Spleen (tissue), 11 donors: ENCODE measurements around the gene HNF1B. TPM values are rescaled to one million over a fixed set of nuclear protein-coding genes. Genes with fewer than 3 reads are reported as not detected.

Source experiments
- DNase-seq: peaks from one replicate; pipeline ENCODE4 v3.0.0-alpha.2; 2020
- H3K27ac ChIP-seq, 8 donors: fragments of 200-600 bp; sonication (generic) in 7 of 8; 1 replicate in 4 of 8; 2 replicates in 4 of 8; pipeline versions ENCODE4 v1.5.0 to v1.8.0; 2016 to 2021; ENCODE audit warnings: inconsistent platforms in 4 of 8, mild to moderate bottlenecking in 4 of 8, moderate library complexity in 1 of 8
- H3K27me3 ChIP-seq, 7 donors: fragments of 200-600 bp; sonication (generic) in 6 of 7; replicated peaks in 1 of 7; 1 replicate in 4 of 7; 2 replicates in 3 of 7; pipeline versions ENCODE4 v1.5.0 to v1.8.0; 2016 to 2021; ENCODE audit warnings: inconsistent platforms in 3 of 7, mild to moderate bottlenecking in 1 of 7
- H3K36me3 ChIP-seq, 6 donors: fragments of 200-600 bp; sonication (generic) in 5 of 6; 1 replicate in 4 of 6; 2 replicates in 2 of 6; pipeline versions ENCODE4 v1.5.0 to v1.8.0; 2016 to 2021; ENCODE audit warnings: inconsistent platforms in 2 of 6
- H3K4me1 ChIP-seq, 6 donors: fragments of 200-600 bp; sonication (generic) in 5 of 6; 1 replicate in 3 of 6; 2 replicates in 3 of 6; pipeline versions ENCODE4 v1.5.0 to v1.8.0; 2016 to 2021; ENCODE audit warnings: inconsistent platforms in 3 of 6
- H3K4me3 ChIP-seq, 8 donors: fragments of 200-600 bp; sonication (generic) in 7 of 8; 1 replicate in 4 of 8; 2 replicates in 4 of 8; pipeline versions ENCODE4 v1.5.0 to v1.8.0; 2016 to 2021; ENCODE audit warnings: inconsistent platforms in 4 of 8, mild to moderate bottlenecking in 4 of 8, moderate library complexity in 2 of 8
- H3K9me3 ChIP-seq, 8 donors: fragments of 200-600 bp; sonication (generic) in 7 of 8; 1 replicate in 4 of 8; 2 replicates in 4 of 8; pipeline versions ENCODE4 v1.5.0 to v1.8.0; 2016 to 2021; ENCODE audit warnings: inconsistent platforms in 4 of 8
- POLR2A ChIP-seq, 3 donors: fragments of 450-650 bp; IDR thresholded peaks; one replicate each; pipeline ENCODE4 v1.5.1; 2017; ENCODE audit warnings: antibody characterized with exemption in 3 of 3, mild to moderate bottlenecking in 1 of 3
- POLR2AphosphoS5 ChIP-seq, 3 donors: sonication (generic); formaldehyde crosslinking; IDR thresholded peaks; one replicate each; pipeline ENCODE4 v1.5.1; 2017; ENCODE audit warnings: antibody characterized with exemption in 3 of 3
- WGBS, 5 donors: extraction: QIAGEN DNeasy Blood & Tissue Kit in 3 of 5; methylation state at CpG; one replicate each; pipeline versions ENCODE4 v1.1.5 to v1.1.7; 2013 to 2018; 5-methylcytosine and 5-hydroxymethylcytosine counted together
- intact Hi-C: fragments of 100-400 bp; cut with DNase I; formaldehyde crosslinking; loops from one replicate; pipeline ENCODE4 v1.15.0; 2023; ENCODE audit warnings: low total_unique reads
- polyA plus RNA-seq, 3 donors: library from polyadenylated mRNA; stranded (reverse); fragments of 200-250 nt; gene quantifications; one replicate each; pipeline ENCODE4 v1.2.1, GENCODE V29; 2013
- total RNA-seq, 7 donors: library from RNA; depleted of rRNA in 3 of 7; stranded (reverse); fragments of >200 nt in 3 of 7; fragmentation: NEBNext Ultra II Directional in 4 of 7; extraction: Animal tissue kit (Norgen Biotek cat#: 25700) in 4 of 7; gene quantifications; one replicate each; pipeline versions ENCODE4 v1.1.0 to v1.2.1, GENCODE V29; 2016 to 2021
- TF ChIP-seq, protein P1 (sequence below), 11 experiments: fragments of 200-600 bp in 7 of 11; fragments of 450-650 bp in 4 of 11; sonication (generic) in 4 of 11; IDR thresholded peaks in 8 of 11; conservative IDR thresholded peaks in 3 of 11; 1 replicate in 7 of 11; 2 replicates in 4 of 11; pipeline versions ENCODE4 v1.4.0 to v1.8.0; 2016 to 2021; ENCODE audit warnings: antibody characterized with exemption in 11 of 11, inconsistent platforms in 4 of 11, mild to moderate bottlenecking in 1 of 11
- donor health status: healthy with polysubstance abuse.
- donor health status: DM: no; HTN: no; CAD: no; lungs with moderate emphysema.
- donor health status: DM: no; HTN: no; CAD: no.
- donor health status: Bipolar disorder and iron deficiency.
- donor health status: healthy.
- donor health status: DM: no; HTN: no; CAD: no.
- donor health status: DM: yes; HTN: yes; CAD: no.

HNF1B gene
- total and polyA plus RNA-seq, 10 donors, result 0.06 to 0.12 (median 0.07) TPM; not detected in 7

DNA sequence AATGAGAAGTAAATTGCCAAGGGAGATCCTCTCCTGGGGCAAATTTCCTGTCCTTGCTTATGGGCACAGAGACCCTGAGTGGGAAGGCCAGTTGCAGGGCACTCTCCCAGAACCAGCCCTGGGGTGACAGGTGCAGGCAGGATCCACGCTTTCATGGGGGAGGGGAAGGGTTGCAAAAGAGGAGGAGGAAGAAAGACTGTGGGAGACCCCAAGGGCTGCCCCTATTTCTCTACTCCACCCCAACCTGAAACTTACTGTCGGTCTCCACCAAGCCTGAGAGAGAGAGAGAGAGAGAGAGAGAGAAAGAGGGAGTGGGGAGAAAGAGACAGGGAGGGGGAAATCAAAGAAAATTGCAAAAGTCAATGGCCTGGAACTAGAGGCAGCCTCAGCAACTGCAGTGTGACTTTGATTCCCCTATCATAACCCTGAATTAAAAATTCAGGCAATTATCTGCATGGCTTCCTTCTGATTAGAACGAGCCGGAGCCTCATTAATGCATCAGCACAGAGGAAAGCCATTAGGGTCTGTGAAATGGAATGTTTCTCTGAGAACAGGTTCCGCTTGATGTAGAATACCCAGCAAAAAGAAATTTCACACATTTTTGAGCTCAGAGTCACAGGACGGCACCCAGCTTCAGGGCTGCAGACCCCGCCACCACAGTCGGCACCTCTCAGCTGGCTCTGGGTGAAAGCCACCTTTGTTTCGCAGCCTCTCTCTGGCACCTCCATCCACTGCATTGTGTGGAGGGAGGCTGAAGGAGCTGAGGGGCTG is 45.1 kb upstream of the HNF1B start:
- H3K36me3 ChIP-seq, result no peaks in the 10 kb centered on the region
- no peaks in the 10 kb centered on the region for H3K4me1 ChIP-seq
- no peak for DNase-seq
- no peaks in the 10 kb centered on the region for H3K9me3 ChIP-seq
- no peak overlapping the region for H3K4me3 ChIP-seq
- no peak overlapping the region for H3K27ac ChIP-seq
- 77 to 89% (median 87%) methylated on average over 9 of the region's 9 CpGs for WGBS, 5 donors
- intact Hi-C loops, result loop anchor here (10.0 kb wide), 1 partner anchor 85 kb away; no protein-coding TSS in a partner anchor
- TF ChIP-seq POLR2AphosphoS5 (IDR thresholded peaks at IDR 0.05), result no peak
- no peak for TF ChIP-seq POLR2A (IDR thresholded peaks at IDR 0.05)
- TF ChIP-seq, protein P1, sequence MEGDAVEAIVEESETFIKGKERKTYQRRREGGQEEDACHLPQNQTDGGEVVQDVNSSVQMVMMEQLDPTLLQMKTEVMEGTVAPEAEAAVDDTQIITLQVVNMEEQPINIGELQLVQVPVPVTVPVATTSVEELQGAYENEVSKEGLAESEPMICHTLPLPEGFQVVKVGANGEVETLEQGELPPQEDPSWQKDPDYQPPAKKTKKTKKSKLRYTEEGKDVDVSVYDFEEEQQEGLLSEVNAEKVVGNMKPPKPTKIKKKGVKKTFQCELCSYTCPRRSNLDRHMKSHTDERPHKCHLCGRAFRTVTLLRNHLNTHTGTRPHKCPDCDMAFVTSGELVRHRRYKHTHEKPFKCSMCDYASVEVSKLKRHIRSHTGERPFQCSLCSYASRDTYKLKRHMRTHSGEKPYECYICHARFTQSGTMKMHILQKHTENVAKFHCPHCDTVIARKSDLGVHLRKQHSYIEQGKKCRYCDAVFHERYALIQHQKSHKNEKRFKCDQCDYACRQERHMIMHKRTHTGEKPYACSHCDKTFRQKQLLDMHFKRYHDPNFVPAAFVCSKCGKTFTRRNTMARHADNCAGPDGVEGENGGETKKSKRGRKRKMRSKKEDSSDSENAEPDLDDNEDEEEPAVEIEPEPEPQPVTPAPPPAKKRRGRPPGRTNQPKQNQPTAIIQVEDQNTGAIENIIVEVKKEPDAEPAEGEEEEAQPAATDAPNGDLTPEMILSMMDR (IDR thresholded peaks at IDR 0.05 in 8 of 11, conservative IDR thresholded peaks at IDR 0.05 in 3 of 11), result no peak
- H3K27me3 ChIP-seq, result peaks cover 0 to 49% (median 10%) of the 10 kb centered on the region in 7 donors

DNA sequence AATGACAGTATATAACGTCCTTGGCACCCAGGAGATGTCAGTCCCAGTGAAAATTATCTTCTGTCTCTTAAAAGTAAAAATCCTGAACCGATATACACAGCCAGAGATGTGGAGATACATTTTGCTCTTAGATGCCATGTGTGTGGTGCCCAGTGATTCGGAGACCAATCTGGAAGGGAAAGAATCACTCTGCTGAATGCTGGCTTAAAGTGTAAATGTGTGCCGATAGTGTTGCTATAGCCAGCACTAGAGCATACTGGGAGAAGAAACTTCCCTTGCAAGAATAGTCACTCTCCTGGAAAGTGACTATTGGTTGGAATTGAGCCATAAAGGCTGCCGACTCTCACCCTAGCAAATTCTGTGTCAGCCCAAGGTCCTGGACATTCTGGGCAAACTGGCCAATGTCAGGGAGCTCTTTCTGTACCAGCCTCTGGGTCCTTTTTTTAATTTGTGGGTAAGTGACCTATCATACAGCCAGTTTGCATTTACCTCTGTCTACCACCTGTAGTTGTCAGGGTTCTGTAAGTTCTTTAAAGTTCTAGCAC is 44.2 kb upstream of the HNF1B start:
- 66 to 80% (median 73%) methylated on average over 4 to 5 of the region's 5 CpGs for WGBS, 5 donors
- Histone ChIP-seq H3K4me3 (no peak overlapping the region), H3K27ac (no peak overlapping the region), H3K4me1 (no peaks in the 10 kb centered on the region), H3K36me3 (no peaks in the 10 kb centered on the region), H3K27me3 (peaks cover 0 to 49% (median 10%) of the 10 kb centered on the region in 7 donors), H3K9me3 (no peaks in the 10 kb centered on the region)
- intact Hi-C loops, result no loop called here
- TF ChIP-seq, protein P1 (IDR thresholded peaks at IDR 0.05 in 8 of 11, conservative IDR thresholded peaks at IDR 0.05 in 3 of 11), result no peak
- no peak for TF ChIP-seq POLR2AphosphoS5 (IDR thresholded peaks at IDR 0.05)
- TF ChIP-seq POLR2A (IDR thresholded peaks at IDR 0.05), result no peak
- DNase-seq, result no peak

- 84 to 94% (median 88%) methylated on average over 1 of the region's 1 CpG for WGBS, 5 donors
- H3K4me3 ChIP-seq, result no peak overlapping the region
- H3K36me3 ChIP-seq, result no peaks in the 10 kb centered on the region
- no peak overlapping the region for H3K27ac ChIP-seq
- TF ChIP-seq POLR2AphosphoS5 (IDR thresholded peaks at IDR 0.05) (no peak), POLR2A (IDR thresholded peaks at IDR 0.05) (no peak)
- TF ChIP-seq, protein P1 (IDR thresholded peaks at IDR 0.05 in 8 of 11, conservative IDR thresholded peaks at IDR 0.05 in 3 of 11), result no peak
- intact Hi-C loops, result no loop called here
- no peaks in the 10 kb centered on the region for H3K9me3 ChIP-seq
- H3K27me3 ChIP-seq, result peaks cover 0 to 49% (median 10%) of the 10 kb centered on the region in 7 donors
- DNase-seq, result no peak
- no peaks in the 10 kb centered on the region for H3K4me1 ChIP-seq
Observed at GRCh38 chr17:37788526-37788925, 43.7 kb upstream of the HNF1B start.

GRCh38 chr17:37787055-37787757 is 42.3 kb upstream of the HNF1B start:
- no peak overlapping the region for H3K27ac ChIP-seq
- H3K27me3 ChIP-seq, result peaks cover 0 to 49% (median 10%) of the 10 kb centered on the region in 7 donors
- H3K36me3 ChIP-seq, result no peaks in the 10 kb centered on the region
- H3K4me1 ChIP-seq, result peaks cover 0 to 7% (median 1%) of the 10 kb centered on the region in 6 donors
- intact Hi-C loops, result no loop called here
- no peak for DNase-seq
- no peak overlapping the region for H3K4me3 ChIP-seq
- TF ChIP-seq, protein P1 (IDR thresholded peaks at IDR 0.05 in 8 of 11, conservative IDR thresholded peaks at IDR 0.05 in 3 of 11), result no peak
- TF ChIP-seq POLR2AphosphoS5 (IDR thresholded peaks at IDR 0.05), result no peak
- no peak for TF ChIP-seq POLR2A (IDR thresholded peaks at IDR 0.05)
- WGBS, 5 donors, result 62 to 75% (median 69%) methylated on average over 6 to 8 of the region's 8 CpGs
- no peaks in the 10 kb centered on the region for H3K9me3 ChIP-seq
